ENCODE results near the gene KLHL29.

Gene KLHL29

GRCh38 chr2:23690421-23691105, 305.6 kb downstream of the KLHL29 start:
- DNase-seq = no peak

DNA sequence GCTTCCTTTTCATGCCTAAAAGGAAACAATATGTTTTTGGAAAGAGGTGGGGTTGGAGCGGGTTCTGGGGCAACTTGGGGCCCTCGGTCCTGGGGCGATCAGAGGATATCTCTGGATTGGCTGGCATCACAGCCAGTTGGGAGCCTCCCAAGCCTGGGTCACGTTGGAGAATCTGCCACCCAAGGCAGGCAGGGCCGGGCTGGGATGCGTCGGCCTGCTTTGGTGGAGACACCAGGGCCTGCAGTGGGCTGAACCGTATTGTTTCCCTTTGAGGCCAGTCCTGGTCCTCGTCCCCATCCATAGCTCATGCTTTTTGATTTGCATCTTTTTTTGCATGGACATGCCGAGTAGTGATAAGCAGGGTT, 306.1 kb downstream of the KLHL29 start:
- no peak for DNase-seq

GRCh38 chr2:23691565-23691964, 306.6 kb downstream of the KLHL29 start:
- no peak for DNase-seq

DNA sequence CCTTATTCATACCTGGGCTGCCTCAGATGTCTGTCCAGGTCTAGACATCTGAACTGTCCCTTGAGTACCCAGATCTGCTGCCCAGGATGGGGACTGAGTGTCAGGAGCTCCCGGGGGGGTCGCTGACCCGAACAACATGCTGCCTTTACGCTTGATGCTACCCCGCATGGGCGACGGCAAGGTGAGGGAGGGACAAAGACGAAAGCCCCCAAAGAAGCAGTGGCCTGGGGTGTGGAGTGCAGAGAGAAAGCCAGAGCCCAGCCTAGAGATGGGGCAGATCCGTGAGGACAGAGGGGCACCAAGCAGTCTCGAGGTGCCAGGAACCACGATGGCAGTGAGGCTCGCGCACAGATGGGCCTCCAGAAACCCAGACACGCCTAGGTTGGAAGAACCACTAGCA, 307.3 kb downstream of the KLHL29 start:
- DNase-seq = no peak

DNA sequence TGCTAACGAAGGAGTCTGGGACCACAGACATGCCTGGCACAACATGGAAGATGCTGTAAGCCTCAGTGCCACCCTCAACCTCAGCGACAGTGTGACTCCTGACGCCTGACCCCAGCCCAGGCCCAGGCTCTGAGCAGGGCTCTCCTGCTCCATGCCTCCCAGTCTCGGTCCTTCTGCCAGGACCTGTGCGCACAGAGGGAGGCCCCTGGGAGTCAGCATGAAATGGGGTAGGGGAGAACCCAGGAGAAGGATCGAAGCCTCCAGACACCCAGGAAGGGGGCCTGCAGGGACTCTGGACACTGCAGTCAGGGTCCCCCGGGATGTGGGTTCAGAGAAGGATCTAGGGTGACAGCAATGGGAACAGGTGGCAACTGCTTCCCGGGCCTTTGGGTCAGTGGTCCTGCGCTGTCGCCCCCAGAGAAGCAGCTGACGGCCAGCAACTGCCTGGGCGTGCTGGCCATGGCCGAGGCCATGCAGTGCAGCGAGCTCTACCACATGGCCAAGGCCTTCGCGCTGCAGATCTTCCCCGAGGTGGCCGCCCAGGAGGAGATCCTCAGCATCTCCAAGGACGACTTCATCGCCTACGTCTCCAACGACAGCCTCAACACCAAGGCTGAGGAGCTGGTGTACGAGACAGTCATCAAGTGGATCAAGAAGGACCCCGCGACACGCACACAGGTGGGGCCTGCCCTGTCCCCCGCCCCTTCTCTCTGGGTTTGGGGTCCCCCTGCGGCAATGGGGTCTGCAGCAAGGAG, 308.0 kb downstream of the KLHL29 start:
- DNase-seq = no peak

- DNase-seq = no peak
Observed at GRCh38 chr2:23693606-23693951, 308.6 kb downstream of the KLHL29 start.

DNA sequence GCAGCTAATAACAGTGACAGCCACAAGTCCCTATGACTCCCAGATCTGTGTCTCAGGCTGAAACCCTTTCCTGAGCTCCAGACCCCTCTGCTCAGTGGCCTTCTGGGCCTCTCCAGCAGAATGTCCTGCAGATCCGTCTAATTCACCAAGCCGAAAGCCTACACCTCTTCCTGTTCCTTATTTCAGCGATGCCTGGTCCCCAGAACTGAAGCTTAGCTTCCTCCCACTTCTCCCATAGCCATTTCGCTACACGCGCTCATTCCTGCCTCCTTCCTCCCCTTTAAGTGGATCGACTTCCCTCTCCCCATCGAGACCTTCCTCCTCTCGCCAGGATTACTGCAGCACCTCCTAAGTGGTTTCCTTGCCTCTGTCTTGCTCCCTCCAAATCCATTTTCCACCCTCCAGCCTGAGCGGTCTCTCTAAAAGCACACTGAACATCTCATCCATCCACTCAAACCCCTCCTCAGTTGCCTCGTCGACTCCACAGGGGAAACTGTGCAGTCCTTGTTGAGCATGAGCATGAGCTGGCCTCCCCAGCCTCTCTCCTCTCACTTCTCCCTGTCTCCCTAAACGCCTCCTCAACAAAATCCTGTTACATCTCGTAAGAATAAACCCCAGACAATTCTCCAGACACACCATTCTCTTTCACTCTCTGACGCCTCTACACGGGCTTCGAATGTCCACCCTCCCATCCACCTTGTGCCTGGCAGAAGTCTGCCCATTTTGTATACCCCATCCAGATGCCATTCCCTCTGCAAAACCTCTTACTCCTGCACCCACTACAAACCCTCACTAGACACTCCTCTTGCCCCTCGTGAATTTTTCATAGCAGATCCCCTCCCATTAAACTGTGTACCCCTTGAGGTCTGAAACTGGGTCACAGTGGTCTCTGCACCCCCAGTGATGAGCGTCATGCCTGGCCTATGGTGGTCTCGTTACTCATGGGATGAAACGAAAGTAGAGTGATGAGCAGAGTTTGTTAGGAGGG, 309.4 kb downstream of the KLHL29 start:
- DNase-seq = no peak

GRCh38 chr2:23695214-23695889, 310.4 kb downstream of the KLHL29 start:
- no peak for DNase-seq

- DNase-seq = no peak
Observed at GRCh38 chr2:23695890-23696751, 311.1 kb downstream of the KLHL29 start.

DNA sequence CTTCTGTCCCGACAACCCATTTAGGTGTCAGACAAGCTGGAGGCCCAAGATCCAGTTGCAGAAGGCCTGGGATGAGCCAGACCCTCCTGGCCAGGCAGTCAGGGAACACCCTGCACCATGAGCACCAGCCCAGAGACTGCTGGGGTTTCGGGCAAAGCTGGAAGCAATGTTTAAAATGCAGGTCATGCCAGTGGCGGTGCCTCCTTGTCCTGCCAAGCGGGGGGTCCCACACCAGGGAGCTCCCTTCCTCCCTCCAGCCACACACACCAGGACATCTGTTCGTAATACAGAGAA, 311.7 kb downstream of the KLHL29 start:
- no peak for DNase-seq

DNA sequence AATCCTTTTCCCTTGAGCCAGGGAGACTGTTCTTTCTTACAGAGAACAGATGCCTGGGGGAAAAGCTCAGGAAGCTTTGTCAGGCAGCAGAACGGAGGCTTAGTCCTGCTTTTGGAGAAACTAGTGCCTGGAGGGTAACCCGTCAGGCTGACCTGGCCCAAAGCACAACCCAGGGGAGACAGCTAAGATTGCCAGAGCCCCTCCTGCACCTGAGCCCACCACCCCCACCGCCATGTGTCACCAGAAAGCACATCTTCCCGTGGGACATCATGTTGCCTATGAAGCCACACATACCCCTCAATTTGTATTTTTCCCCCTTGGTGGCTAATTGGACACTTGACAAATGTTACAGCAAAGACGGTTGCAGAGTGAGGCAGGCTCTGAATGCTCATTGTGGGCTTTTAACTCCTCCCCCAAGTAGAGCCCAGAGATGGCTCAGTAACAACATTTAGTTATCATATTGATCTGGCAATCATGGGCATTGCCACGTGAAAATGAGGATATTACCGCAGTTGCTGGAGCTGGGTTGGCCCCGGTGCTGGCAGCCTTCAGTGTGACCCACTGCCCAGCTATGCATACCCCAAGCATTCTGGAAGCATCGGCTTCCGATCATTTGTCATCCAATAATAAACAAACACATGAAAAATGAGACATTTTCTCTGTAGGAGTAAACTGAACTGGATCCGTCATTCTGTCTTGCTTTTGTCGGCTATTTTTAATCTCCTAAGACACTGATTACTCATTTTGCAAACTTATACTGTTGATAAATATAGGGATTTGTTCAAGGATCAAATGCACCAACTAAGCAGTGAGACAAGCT, 312.5 kb downstream of the KLHL29 start:
- DNase-seq = no peak

GRCh38 chr2:23698116-23698693, 313.2 kb downstream of the KLHL29 start:
- DNase-seq = no peak

GRCh38 chr2:23698721-23699579, 314.0 kb downstream of the KLHL29 start:
- no peak for DNase-seq

DNA sequence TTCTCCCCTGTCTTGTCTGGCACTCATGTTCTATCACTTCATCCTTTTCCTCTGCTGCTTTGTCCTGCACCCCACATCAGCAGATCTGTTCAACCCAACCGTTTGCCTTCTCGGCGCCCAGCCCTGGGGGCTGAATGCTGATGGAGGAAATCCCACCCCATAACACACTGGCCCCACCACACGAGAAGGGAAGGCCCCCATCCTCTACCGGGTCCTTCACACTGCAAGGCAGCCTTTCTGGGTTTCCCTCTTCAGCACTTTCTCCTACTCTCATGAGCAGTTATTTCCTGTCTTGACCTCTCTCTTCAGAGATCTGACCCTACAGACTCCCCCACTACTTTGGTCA, 314.6 kb downstream of the KLHL29 start:
- DNase-seq = no peak

- no peak for DNase-seq
Observed at GRCh38 chr2:23700627-23701026, 315.6 kb downstream of the KLHL29 start.

- DNase-seq = no peak
Observed at GRCh38 chr2:23703037-23703582, 318.1 kb downstream of the KLHL29 start.

- DNase-seq = no peak
Observed at GRCh38 chr2:23703583-23704385, 318.8 kb downstream of the KLHL29 start.

- DNase-seq = no peak
Observed at GRCh38 chr2:23705771-23706612, 321.0 kb downstream of the KLHL29 start.

Measured in amniotic stem cell (primary cell).